ENCODE measurements around the gene ABAT.

The ABAT gene

DNA sequence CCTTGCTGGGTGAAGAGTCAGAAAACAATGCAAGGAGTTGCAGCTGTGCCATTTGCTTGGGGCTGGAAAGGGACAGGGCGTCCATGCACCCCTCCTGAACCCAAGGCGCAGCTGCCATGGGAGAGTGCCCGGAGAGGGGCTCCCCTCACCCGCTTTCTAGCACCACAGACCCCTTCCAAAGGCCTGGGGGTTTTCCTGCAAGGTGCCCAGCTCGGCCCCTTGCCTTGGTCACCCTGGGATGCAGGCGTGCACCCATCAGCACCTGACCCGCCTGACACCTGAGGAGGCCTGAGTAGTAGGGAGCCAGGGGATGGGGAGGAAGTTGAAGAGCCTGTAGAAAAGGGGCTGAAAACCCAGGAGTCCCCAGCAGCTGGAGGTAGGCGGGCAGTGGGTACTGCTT lies 92.8 kb downstream of the ABAT start:
- TF ChIP-seq, protein P1, sequence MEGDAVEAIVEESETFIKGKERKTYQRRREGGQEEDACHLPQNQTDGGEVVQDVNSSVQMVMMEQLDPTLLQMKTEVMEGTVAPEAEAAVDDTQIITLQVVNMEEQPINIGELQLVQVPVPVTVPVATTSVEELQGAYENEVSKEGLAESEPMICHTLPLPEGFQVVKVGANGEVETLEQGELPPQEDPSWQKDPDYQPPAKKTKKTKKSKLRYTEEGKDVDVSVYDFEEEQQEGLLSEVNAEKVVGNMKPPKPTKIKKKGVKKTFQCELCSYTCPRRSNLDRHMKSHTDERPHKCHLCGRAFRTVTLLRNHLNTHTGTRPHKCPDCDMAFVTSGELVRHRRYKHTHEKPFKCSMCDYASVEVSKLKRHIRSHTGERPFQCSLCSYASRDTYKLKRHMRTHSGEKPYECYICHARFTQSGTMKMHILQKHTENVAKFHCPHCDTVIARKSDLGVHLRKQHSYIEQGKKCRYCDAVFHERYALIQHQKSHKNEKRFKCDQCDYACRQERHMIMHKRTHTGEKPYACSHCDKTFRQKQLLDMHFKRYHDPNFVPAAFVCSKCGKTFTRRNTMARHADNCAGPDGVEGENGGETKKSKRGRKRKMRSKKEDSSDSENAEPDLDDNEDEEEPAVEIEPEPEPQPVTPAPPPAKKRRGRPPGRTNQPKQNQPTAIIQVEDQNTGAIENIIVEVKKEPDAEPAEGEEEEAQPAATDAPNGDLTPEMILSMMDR (conservative IDR thresholded peaks at IDR 0.05; ENCODE audit: low read length): no peak
- DNase-seq (ENCODE audit: low read depth): no peak
- no peak overlapping the region for H3K4me3 ChIP-seq (ENCODE audit: low read length)

DNA sequence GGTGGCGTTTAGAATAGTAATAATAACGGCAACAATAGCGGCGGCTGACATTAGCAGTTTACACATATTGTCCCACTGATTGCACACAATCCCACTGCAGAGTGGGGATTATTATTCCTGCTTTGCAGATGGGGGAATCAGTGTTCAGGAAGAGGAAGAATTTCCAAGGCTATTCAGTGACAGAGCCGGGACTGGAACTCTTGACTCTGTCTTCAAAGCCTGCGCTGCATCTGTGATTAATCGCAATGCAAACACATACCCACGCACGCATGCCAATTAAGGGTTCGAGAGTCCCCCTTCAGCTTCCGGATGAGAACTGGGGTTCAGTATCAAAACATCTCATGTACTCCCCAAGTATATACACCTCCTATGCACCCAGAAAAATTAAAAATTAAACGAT lies 93.9 kb downstream of the ABAT start:
- TF ChIP-seq, protein P1 (conservative IDR thresholded peaks at IDR 0.05; ENCODE audit: low read length): no peak
- no peak for DNase-seq (ENCODE audit: low read depth)

DNA sequence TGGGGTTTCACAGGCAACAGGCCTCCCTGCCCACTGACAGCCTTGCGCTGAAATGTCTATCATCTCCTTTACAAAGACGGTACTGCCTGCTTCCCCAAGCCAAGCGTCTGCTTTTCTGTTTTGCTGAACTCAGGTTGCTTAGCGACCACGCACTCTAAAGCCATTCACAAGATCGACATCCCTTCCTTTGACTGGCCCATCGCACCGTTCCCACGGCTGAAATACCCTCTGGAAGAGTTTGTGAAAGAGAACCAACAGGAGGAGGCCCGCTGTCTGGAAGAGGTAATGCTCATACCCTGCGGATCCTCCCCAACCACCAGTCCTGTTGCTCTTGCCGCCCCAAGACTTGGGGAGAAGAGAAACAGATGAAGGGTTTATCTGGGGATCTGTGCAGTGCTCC lies 94.3 kb downstream of the ABAT start:
- H3K4me3 ChIP-seq (ENCODE audit: low read length): no peak overlapping the region
- TF ChIP-seq, protein P1 (conservative IDR thresholded peaks at IDR 0.05; ENCODE audit: low read length): no peak
- no peak for DNase-seq (ENCODE audit: low read depth)

More for the DNA sequence above, 93.9 kb downstream of the ABAT start:
- H3K4me3 ChIP-seq (ENCODE audit: low read length): no peak overlapping the region

DNA sequence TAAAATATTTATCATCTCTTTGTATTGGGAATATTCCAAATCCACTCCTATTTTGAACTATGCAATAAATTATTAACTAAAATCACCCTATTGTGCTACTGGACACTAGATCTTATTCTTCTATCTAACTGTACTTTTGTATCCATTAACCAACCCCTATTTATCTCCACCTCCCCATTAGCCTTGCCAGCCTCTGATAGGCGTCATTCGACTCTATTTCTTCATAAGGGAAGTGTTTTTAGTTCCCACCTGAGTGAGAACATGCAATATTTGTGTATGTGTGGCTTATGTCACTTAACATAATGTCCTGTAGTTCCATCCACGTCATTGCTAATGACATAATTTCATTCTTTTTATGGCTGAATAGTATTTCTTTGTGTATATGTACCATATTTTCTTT lies 99.1 kb downstream of the ABAT start:
- DNase-seq (ENCODE audit: low read depth): no peak
- TF ChIP-seq, protein P1 (conservative IDR thresholded peaks at IDR 0.05; ENCODE audit: low read length): no peak
- no peak overlapping the region for H3K4me3 ChIP-seq (ENCODE audit: low read length)

DNA sequence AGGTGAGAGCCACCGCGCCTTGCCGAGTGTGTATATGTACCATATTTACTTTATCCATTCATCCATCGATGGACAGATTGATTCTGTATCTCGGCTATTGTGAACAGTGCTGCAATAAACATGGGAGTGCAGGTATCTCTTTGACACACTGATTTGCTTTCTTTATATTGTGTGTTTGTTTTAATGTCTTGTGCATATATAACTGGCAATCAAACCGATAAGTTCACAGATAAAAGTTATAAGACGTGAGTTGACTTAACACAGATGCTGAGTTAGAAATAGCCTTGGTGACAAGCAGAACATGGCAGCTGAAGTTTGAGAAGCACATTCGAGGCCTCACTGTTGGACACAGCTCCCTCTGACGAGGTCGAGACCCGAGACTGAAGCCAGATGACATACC lies 99.8 kb downstream of the ABAT start:
- H3K4me3 ChIP-seq (ENCODE audit: low read length): no peak overlapping the region
- no peak for DNase-seq (ENCODE audit: low read depth)
- TF ChIP-seq, protein P1 (conservative IDR thresholded peaks at IDR 0.05; ENCODE audit: low read length): no peak

DNA sequence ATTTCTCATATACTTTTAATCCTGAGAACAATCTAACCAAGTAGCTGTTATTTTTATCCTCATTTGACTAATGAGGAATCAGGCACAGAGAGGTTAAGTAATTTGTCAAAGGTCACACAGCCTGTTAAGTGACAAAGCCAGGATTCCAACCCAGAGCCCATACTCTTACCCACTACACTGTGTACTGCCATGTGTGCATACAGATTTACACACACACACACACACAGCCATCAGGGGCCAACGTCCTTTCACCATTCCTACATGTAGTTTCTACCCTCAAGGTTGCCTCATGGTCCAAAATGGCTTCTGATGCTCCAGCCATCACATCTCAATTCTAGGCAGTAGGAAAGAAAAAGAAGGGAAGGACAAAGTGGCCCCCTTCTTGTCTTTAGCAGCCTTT lies 100.9 kb downstream of the ABAT start:
- DNase-seq (ENCODE audit: low read depth): no peak
- TF ChIP-seq, protein P1 (conservative IDR thresholded peaks at IDR 0.05; ENCODE audit: low read length): no peak
- no peak overlapping the region for H3K4me3 ChIP-seq (ENCODE audit: low read length)

DNA sequence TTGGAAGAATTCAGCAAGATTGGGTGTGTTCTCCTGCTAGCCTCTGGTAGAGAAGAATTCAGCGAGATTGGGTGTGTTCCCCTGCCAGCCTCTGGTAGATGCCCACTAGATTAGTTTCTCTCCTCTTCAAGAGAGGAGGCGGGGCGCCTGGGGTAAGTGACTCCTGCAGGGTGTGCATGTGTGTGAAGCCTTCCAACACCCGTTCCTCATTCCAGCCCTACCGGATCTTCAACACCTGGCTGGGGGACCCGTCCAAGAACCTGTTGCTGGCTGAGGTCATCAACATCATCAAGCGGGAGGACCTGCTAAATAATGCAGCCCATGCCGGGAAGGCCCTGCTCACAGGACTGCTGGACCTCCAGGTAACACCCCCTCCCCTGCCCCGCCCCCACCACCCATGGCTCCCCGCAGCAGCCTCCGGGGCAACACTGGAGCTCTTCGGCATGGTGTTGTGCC lies 101.7 kb downstream of the ABAT start:
- TF ChIP-seq, protein P1 (conservative IDR thresholded peaks at IDR 0.05; ENCODE audit: low read length): no peak
- DNase-seq (ENCODE audit: low read depth): no peak
- no peak overlapping the region for H3K4me3 ChIP-seq (ENCODE audit: low read length)

Measured in AG10803 (cell line).